Neural progenitor cell (in vitro differentiated cells): ENCODE measurements around the gene TYR. TPM values are rescaled to one million over a fixed set of nuclear protein-coding genes. Genes with fewer than 3 reads are reported as not detected.
A peak's percentile ranks its signal among the peaks of the same experiment; 100 is the strongest.

Source experiments
- DNase-seq: peaks from one replicate; pipeline ENCODE4 v3.0.0-alpha.2; 2016; ENCODE audit warnings: low spot score
- H2AFZ ChIP-seq: fragments of 200-600 bp; sonication (generic); replicated peaks from 2 replicates; pipeline ENCODE4 v1.6.1; 2016; ENCODE audit warnings: antibody characterized with exemption
- H3F3A ChIP-seq: fragments of 200-600 bp; sonication (generic); 2 replicates; pipeline ENCODE4 v1.6.1; 2016; ENCODE audit warnings: antibody characterized with exemption, low read depth
- H3K27ac ChIP-seq: fragments of 200-600 bp; sonication (generic); 2 replicates; pipeline ENCODE4 v1.5.1; 2016; ENCODE audit warnings: mild to moderate bottlenecking
- H3K27me3 ChIP-seq: fragments of 200-600 bp; sonication (generic); 2 replicates; pipeline ENCODE4 v1.6.1; 2016; ENCODE audit warnings: mild to moderate bottlenecking, moderate library complexity
- H3K36me3 ChIP-seq: fragments of 200-600 bp; sonication (generic); 2 replicates; pipeline ENCODE4 v1.5.1; 2016
- H3K4me1 ChIP-seq: fragments of 200-600 bp; sonication (generic); 2 replicates; pipeline ENCODE4 v1.6.1; 2016; ENCODE audit warnings: mixed run types
- H3K4me2 ChIP-seq: fragments of 200-600 bp; sonication (generic); 2 replicates; pipeline ENCODE4 v1.6.1; 2016
- H3K4me3 ChIP-seq: fragments of 200-600 bp; sonication (generic); 2 replicates; pipeline ENCODE4 v1.5.1; 2016
- H3K79me2 ChIP-seq: fragments of 200-600 bp; sonication (generic); 2 replicates; pipeline ENCODE4 v1.6.1; 2016; ENCODE audit warnings: low read depth
- H3K9ac ChIP-seq: fragments of 200-600 bp; sonication (generic); 2 replicates; pipeline ENCODE4 v1.6.1; 2016
- H3K9me3 ChIP-seq: fragments of 200-600 bp; sonication (generic); 2 replicates; pipeline ENCODE4 v1.5.1; 2016; ENCODE audit warnings: low read depth
- H4K20me1 ChIP-seq: fragments of 200-600 bp; sonication (generic); 2 replicates; pipeline ENCODE4 v1.6.1; 2016; ENCODE audit warnings: low read depth
- H3K27ac Mint-ChIP-seq: 3 replicates; pipeline ENCODE4 v1.8.0; 2021; ENCODE audit warnings: mixed read lengths
- H3K27me3 Mint-ChIP-seq: 2 replicates; pipeline ENCODE4 v1.8.0; 2022; ENCODE audit warnings: low read depth, mild to moderate bottlenecking, inconsistent platforms, moderate library complexity, mixed read lengths; ENCODE audit not compliant: insufficient read depth
- H3K36me3 Mint-ChIP-seq: 3 replicates; pipeline ENCODE4 v1.8.0; 2021; ENCODE audit warnings: mixed read lengths
- H3K4me1 Mint-ChIP-seq: 3 replicates; pipeline ENCODE4 v1.8.0; 2021; ENCODE audit warnings: mixed read lengths
- H3K4me3 Mint-ChIP-seq: 3 replicates; pipeline ENCODE4 v1.8.0; 2021; ENCODE audit warnings: mild to moderate bottlenecking, moderate library complexity, mixed read lengths
- H3K9me3 Mint-ChIP-seq: 3 replicates; pipeline ENCODE4 v1.8.0; 2020; ENCODE audit warnings: mixed read lengths
- EZH2 ChIP-seq: fragments of 200-600 bp; sonication (generic); IDR thresholded peaks from 2 replicates; pipeline ENCODE4 v1.6.1; 2017; ENCODE audit warnings: antibody characterized with exemption, mild to moderate bottlenecking, moderate library complexity
- EZH2phosphoT487 ChIP-seq: fragments of 200-600 bp; sonication (generic); IDR thresholded peaks from 2 replicates; pipeline ENCODE4 v1.6.1; 2017; ENCODE audit warnings: antibody characterized with exemption
- total RNA-seq: library from RNA; depleted of rRNA; stranded (reverse); fragments of >200 nt; gene quantifications from 2 replicates; pipeline ENCODE4 v1.2.3, GENCODE V29; 2015; ENCODE audit warnings: low replicate concordance
- TF ChIP-seq, protein P1 (sequence below): fragments of 200-600 bp; sonication (generic); IDR thresholded peaks from 2 replicates; pipeline ENCODE4 v1.5.1; 2017; ENCODE audit warnings: antibody characterized with exemption, mild to moderate bottlenecking

Gene TYR
- not detected in 2 replicates for total RNA-seq

- no peaks in the 10 kb centered on the region for H3K9me3 Mint-ChIP-seq
These were observed at the start of gene TYR for GRCh38 chr11:89177691-89178231. Gene TYR, plus strand, starts transcription at chr11:89177875. Its CDS starts 79 bp downstream, at chr11:89177954.

DNA sequence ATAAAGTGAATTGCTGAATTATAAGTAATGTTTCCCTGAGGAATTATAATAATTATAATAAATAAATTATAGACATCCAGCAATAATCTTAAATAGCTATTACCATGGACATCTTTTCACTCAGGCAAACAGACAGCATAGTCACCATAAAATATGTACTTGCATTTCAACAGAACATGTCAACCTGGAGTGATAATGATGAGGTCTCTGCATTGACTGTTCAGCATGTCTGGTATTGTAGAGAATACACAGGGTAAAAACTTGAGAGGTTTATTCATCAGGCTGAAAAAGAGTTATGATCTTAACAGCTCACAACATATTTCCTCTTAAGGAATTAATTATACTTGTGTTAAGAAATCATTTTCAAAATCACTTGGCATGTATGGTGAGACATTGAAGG is 41.1 kb upstream of the TYR start:
- Histone ChIP-seq H4K20me1 (no peaks in the 10 kb centered on the region), H3K36me3 (no peaks in the 10 kb centered on the region), H3K4me1 (no peaks in the 10 kb centered on the region), H3K9me3 (no peaks in the 10 kb centered on the region), H3K27ac (no peak overlapping the region), H3K4me2 (no peak overlapping the region), H3K4me3 (no peak overlapping the region), H3K79me2 (no peaks in the 10 kb centered on the region), H3F3A (no peaks in the 10 kb centered on the region), H3K9ac (no peak overlapping the region), H2AFZ (no peak overlapping the region), H3K27me3 (no peaks in the 10 kb centered on the region)
- H3K36me3 Mint-ChIP-seq, result no peaks in the 10 kb centered on the region
- peaks cover 2% of the 10 kb centered on the region for H3K27me3 Mint-ChIP-seq
- no peaks in the 10 kb centered on the region for H3K4me1 Mint-ChIP-seq
- H3K4me3 Mint-ChIP-seq, result no peak overlapping the region
- TF ChIP-seq EZH2 (no peak), EZH2phosphoT487 (no peak)
- TF ChIP-seq, protein P1, sequence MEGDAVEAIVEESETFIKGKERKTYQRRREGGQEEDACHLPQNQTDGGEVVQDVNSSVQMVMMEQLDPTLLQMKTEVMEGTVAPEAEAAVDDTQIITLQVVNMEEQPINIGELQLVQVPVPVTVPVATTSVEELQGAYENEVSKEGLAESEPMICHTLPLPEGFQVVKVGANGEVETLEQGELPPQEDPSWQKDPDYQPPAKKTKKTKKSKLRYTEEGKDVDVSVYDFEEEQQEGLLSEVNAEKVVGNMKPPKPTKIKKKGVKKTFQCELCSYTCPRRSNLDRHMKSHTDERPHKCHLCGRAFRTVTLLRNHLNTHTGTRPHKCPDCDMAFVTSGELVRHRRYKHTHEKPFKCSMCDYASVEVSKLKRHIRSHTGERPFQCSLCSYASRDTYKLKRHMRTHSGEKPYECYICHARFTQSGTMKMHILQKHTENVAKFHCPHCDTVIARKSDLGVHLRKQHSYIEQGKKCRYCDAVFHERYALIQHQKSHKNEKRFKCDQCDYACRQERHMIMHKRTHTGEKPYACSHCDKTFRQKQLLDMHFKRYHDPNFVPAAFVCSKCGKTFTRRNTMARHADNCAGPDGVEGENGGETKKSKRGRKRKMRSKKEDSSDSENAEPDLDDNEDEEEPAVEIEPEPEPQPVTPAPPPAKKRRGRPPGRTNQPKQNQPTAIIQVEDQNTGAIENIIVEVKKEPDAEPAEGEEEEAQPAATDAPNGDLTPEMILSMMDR, result no peak
- no peak for DNase-seq
- no peak overlapping the region for H3K27ac Mint-ChIP-seq
- no peaks in the 10 kb centered on the region for H3K9me3 Mint-ChIP-seq

More at GRCh38 chr11:89177691-89178231, at the start of gene TYR:
- Histone ChIP-seq H3K9ac (no peak within 1 kb of the TSS), H3K27ac (no peak within 1 kb of the TSS), H3K4me1 (peaks cover 7% of the 10 kb centered on the region), H2AFZ (no peak within 1 kb of the TSS), H4K20me1 (no peaks in the 10 kb centered on the region), H3K4me3 (no peak within 1 kb of the TSS), H3K9me3 (no peaks in the 10 kb centered on the region), H3F3A (no peaks in the 10 kb centered on the region), H3K79me2 (no peaks in the 10 kb centered on the region), H3K27me3 (no peaks in the 10 kb centered on the region), H3K36me3 (no peaks in the 10 kb centered on the region), H3K4me2 (no peak within 1 kb of the TSS)
- H3K27me3 Mint-ChIP-seq, result peaks cover 3% of the 10 kb centered on the region
- H3K36me3 Mint-ChIP-seq, result no peaks in the 10 kb centered on the region
- no peak within 1 kb of the TSS for H3K27ac Mint-ChIP-seq
- H3K4me3 Mint-ChIP-seq, result no peak within 1 kb of the TSS
- H3K4me1 Mint-ChIP-seq, result peaks cover 27% of the 10 kb centered on the region
- TF ChIP-seq EZH2, result no peak
- DNase-seq, result no peak

DNA sequence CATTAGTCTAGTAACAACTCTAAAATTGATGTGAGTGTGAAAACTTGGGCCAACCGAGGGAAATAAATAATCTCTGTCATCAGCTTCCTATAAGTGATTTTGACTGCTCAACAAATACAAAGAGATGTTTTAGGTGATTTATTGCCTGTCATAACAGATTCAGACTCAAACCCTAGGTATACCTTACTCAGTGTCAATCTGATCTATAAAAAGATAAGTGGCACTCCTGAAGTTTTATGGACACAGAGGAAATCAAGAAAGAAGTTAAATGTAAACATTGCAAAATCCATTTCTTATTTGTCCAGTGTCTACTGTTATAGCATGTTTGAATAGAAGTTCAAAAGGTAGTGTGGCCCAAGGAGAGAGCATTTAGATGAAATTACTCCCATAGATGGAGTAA is 30.4 kb upstream of the TYR start:
- H3F3A ChIP-seq, result no peaks in the 10 kb centered on the region
- no peak overlapping the region for H2AFZ ChIP-seq
- no peaks in the 10 kb centered on the region for H3K79me2 ChIP-seq
- TF ChIP-seq, protein P1, result no peak
- TF ChIP-seq EZH2phosphoT487, result no peak
- TF ChIP-seq EZH2, result no peak
- H3K27me3 ChIP-seq, result no peaks in the 10 kb centered on the region
- H4K20me1 ChIP-seq, result no peaks in the 10 kb centered on the region
- no peak overlapping the region for H3K4me2 ChIP-seq
- peaks cover 2% of the 10 kb centered on the region for H3K27me3 Mint-ChIP-seq
- no peak for DNase-seq
- H3K4me3 Mint-ChIP-seq, result no peak overlapping the region
- no peak overlapping the region for H3K4me3 ChIP-seq
- H3K36me3 ChIP-seq, result no peaks in the 10 kb centered on the region
- H3K27ac Mint-ChIP-seq, result no peak overlapping the region
- H3K4me1 Mint-ChIP-seq, result no peaks in the 10 kb centered on the region
- no peaks in the 10 kb centered on the region for H3K9me3 ChIP-seq
- no peaks in the 10 kb centered on the region for H3K9me3 Mint-ChIP-seq
- H3K4me1 ChIP-seq, result no peaks in the 10 kb centered on the region
- H3K9ac ChIP-seq, result no peak overlapping the region
- no peak overlapping the region for H3K27ac ChIP-seq
- no peaks in the 10 kb centered on the region for H3K36me3 Mint-ChIP-seq

GRCh38 chr11:89159974-89160373 is 17.7 kb upstream of the TYR start:
- no peak for DNase-seq
- no peaks in the 10 kb centered on the region for H3K27me3 Mint-ChIP-seq
- H3K4me1 ChIP-seq, result no peaks in the 10 kb centered on the region
- TF ChIP-seq, protein P1, result no peak
- TF ChIP-seq EZH2phosphoT487 (no peak), EZH2 (no peak)
- H3K9me3 ChIP-seq, result no peaks in the 10 kb centered on the region
- H3K79me2 ChIP-seq, result no peaks in the 10 kb centered on the region
- H3K36me3 ChIP-seq, result no peaks in the 10 kb centered on the region
- no peaks in the 10 kb centered on the region for H3K4me1 Mint-ChIP-seq
- H3K4me2 ChIP-seq, result no peak overlapping the region
- no peak overlapping the region for H3K27ac Mint-ChIP-seq
- H2AFZ ChIP-seq, result peak overlapping the region; percentile 42
- no peaks in the 10 kb centered on the region for H3K27me3 ChIP-seq
- H3K9me3 Mint-ChIP-seq, result no peaks in the 10 kb centered on the region
- H4K20me1 ChIP-seq, result no peaks in the 10 kb centered on the region
- H3F3A ChIP-seq, result no peaks in the 10 kb centered on the region
- no peak overlapping the region for H3K9ac ChIP-seq
- no peaks in the 10 kb centered on the region for H3K36me3 Mint-ChIP-seq
- H3K27ac ChIP-seq, result no peak overlapping the region
- no peak overlapping the region for H3K4me3 ChIP-seq
- H3K4me3 Mint-ChIP-seq, result no peak overlapping the region
